ENCODE results near the gene KIAA1755. TPM values are rescaled to one million over a fixed set of nuclear protein-coding genes. Genes with fewer than 3 reads are reported as not detected.

KIAA1755 gene
- total RNA-seq, 1 donor from 2014 or later, result 1.1 TPM

DNA sequence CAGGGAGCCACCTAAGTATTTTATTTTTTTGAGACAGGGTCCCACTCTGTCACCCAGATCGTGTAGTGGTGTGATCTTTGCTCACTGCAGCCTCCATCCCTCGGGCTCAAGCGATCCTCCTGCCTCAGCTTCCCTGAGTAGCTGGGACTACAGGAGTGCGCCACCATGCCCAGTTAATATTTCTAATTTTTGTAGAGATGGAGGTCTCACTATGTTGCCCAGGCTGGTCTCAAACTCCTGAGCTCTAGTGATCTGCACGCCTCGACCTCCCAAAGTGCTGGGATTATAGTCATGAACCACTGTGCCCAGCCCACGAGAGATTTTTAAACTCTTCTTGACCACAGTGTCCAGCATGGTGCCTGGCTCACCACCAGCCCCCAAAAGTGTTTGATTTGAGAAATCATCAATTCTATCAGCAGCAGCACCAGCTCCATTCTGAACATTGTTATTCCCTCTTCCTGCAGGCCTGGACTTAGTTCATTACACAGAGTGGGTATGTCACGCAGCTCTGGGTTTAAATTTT is 93.1 kb downstream of the KIAA1755 start:
- FAIRE-seq, result no peak

GRCh38 chr20:38166703-38167233 is 93.8 kb downstream of the KIAA1755 start:
- H4K20me1 ChIP-seq (ENCODE audit: insufficient read depth, low read length), result peaks cover 13% of the 10 kb centered on the region
- H3K4me1 ChIP-seq (ENCODE audit: insufficient read depth, low read length), result peaks cover 56% of the 10 kb centered on the region
- no peak overlapping the region for H3K27ac ChIP-seq (ENCODE audit: low read depth, low read length)
- Mint-ChIP-seq H3K4me1 (ENCODE audit: low read depth, unreplicated experiment) (peaks cover 29% of the 10 kb centered on the region), H3K27ac (ENCODE audit: unreplicated experiment) (no peak overlapping the region), H3K27me3 (ENCODE audit: low read depth, unreplicated experiment) (no peaks in the 10 kb centered on the region), H3K36me3 (ENCODE audit: low read depth, unreplicated experiment) (no peaks in the 10 kb centered on the region), H3K9me3 (ENCODE audit: unreplicated experiment) (no peaks in the 10 kb centered on the region), H3K4me3 (ENCODE audit: unreplicated experiment) (no peak overlapping the region)
- no peaks in the 10 kb centered on the region for H3K9me3 ChIP-seq (ENCODE audit: insufficient read depth, low read depth, low read length)
- H3K4me3 ChIP-seq (ENCODE audit: insufficient read depth, low read depth, low read length), result no peak overlapping the region
- no peak overlapping the region for H3K9ac ChIP-seq (ENCODE audit: low read length)
- FAIRE-seq (no peak), DNase-seq (ENCODE audit: low read depth) (no peak)
- no peak overlapping the region for H2AFZ ChIP-seq (ENCODE audit: low read depth, low read length)
- peaks cover 3% of the 10 kb centered on the region for H3K36me3 ChIP-seq (ENCODE audit: insufficient read depth, low read length)
- H3K4me2 ChIP-seq (ENCODE audit: low read length), result no peak overlapping the region
- peaks cover 35% of the 10 kb centered on the region for H3K79me2 ChIP-seq (ENCODE audit: insufficient read depth, low read length)
- TF ChIP-seq, protein P1, sequence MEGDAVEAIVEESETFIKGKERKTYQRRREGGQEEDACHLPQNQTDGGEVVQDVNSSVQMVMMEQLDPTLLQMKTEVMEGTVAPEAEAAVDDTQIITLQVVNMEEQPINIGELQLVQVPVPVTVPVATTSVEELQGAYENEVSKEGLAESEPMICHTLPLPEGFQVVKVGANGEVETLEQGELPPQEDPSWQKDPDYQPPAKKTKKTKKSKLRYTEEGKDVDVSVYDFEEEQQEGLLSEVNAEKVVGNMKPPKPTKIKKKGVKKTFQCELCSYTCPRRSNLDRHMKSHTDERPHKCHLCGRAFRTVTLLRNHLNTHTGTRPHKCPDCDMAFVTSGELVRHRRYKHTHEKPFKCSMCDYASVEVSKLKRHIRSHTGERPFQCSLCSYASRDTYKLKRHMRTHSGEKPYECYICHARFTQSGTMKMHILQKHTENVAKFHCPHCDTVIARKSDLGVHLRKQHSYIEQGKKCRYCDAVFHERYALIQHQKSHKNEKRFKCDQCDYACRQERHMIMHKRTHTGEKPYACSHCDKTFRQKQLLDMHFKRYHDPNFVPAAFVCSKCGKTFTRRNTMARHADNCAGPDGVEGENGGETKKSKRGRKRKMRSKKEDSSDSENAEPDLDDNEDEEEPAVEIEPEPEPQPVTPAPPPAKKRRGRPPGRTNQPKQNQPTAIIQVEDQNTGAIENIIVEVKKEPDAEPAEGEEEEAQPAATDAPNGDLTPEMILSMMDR (IDR thresholded peaks at IDR 0.05; ENCODE audit: insufficient read depth, low read depth, low read length), result no peak
- TF ChIP-seq EZH2 (IDR thresholded peaks at IDR 0.05; ENCODE audit: insufficient read depth, low read length), result no peak
- no peaks in the 10 kb centered on the region for H3K27me3 ChIP-seq (ENCODE audit: insufficient read depth, low read length)

More for the DNA sequence above, 93.1 kb downstream of the KIAA1755 start:
- Mint-ChIP-seq H3K9me3 (ENCODE audit: unreplicated experiment) (no peaks in the 10 kb centered on the region), H3K27ac (ENCODE audit: unreplicated experiment) (peak overlapping the region; percentile 88), H3K4me1 (ENCODE audit: low read depth, unreplicated experiment) (peaks cover 33% of the 10 kb centered on the region), H3K27me3 (ENCODE audit: low read depth, unreplicated experiment) (no peaks in the 10 kb centered on the region), H3K36me3 (ENCODE audit: low read depth, unreplicated experiment) (no peaks in the 10 kb centered on the region), H3K4me3 (ENCODE audit: unreplicated experiment) (no peak overlapping the region)
- Histone ChIP-seq H3K79me2 (ENCODE audit: insufficient read depth, low read length) (peaks cover 30% of the 10 kb centered on the region), H3K36me3 (ENCODE audit: insufficient read depth, low read length) (peaks cover 3% of the 10 kb centered on the region), H3K27me3 (ENCODE audit: insufficient read depth, low read length) (no peaks in the 10 kb centered on the region), H3K9ac (ENCODE audit: low read length) (peak overlapping the region; percentile 48), H4K20me1 (ENCODE audit: insufficient read depth, low read length) (peaks cover 9% of the 10 kb centered on the region), H3K9me3 (ENCODE audit: insufficient read depth, low read depth, low read length) (no peaks in the 10 kb centered on the region), H3K27ac (ENCODE audit: low read depth, low read length) (peak overlapping the region; percentile 76), H3K4me1 (ENCODE audit: insufficient read depth, low read length) (peaks cover 62% of the 10 kb centered on the region), H2AFZ (ENCODE audit: low read depth, low read length) (no peak overlapping the region), H3K4me3 (ENCODE audit: insufficient read depth, low read depth, low read length) (no peak overlapping the region), H3K4me2 (ENCODE audit: low read length) (peak overlapping the region; percentile 39)
- DNase-seq (ENCODE audit: low read depth), result no peak
- TF ChIP-seq, protein P1 (IDR thresholded peaks at IDR 0.05; ENCODE audit: insufficient read depth, low read depth, low read length), result no peak
- TF ChIP-seq EZH2 (IDR thresholded peaks at IDR 0.05; ENCODE audit: insufficient read depth, low read length), result no peak

All from astrocyte (in vitro differentiated cells and primary cell).